NCI-H2227 (cell line): ENCODE results near the gene TM9SF3.

Experiments
- DNase-seq: peaks from one replicate; lab custom pipeline; 2025; ENCODE audit not compliant: unreplicated experiment; lab: John Stamatoyannopoulos, UW

The TM9SF3 gene

GRCh38 chr10:96482815-96483588 is 103.8 kb downstream of the TM9SF3 start:
- no peak for DNase-seq

DNA sequence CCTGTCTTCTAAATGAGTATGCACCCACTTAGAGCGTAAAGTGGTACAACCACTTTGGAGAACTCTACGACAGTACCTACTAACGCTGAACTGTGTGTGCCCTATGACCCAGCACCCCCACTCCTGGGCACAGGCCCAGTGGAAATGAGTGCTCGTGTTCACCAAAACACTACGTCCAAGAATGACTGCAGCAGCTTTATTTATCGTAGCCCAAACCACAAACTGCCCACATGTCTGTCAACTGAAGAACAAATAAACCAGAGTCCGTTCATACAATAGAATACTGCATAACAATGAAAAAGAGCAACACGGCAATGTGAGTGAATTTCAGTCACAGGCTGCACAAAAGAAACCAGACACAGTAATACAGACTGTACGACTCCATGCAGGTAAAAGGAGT is 108.5 kb downstream of the TM9SF3 start:
- no peak for DNase-seq

DNA sequence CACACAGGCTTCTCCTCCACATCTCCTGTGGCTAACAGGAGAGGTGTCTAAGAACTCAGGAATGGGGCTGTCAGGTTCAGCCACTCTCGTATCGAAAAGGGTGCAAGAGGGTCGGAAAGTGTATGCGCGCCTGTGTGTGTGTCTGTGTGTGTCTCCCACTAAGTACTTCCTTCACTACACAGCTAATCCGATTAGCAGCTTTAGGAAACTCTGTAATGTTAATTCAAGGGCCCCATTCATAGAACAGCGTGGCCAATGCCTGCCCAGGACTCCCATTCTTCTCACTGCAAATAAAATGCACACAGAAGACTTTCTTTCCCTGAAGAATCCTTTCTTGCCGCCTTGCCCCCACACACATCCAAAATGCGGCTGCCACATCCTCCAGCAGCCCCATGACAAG is 112.9 kb downstream of the TM9SF3 start:
- no peak for DNase-seq

- DNase-seq: peak; percentile 30
Measured at GRCh38 chr10:96470116-96470743, 116.6 kb downstream of the TM9SF3 start.

GRCh38 chr10:96468845-96469244 is 118.0 kb downstream of the TM9SF3 start:
- no peak for DNase-seq
